A673 (cell line): Measurements from ENCODE around the gene HELZ2. TPM values are rescaled to one million over a fixed set of nuclear protein-coding genes. Genes with fewer than 3 reads are reported as not detected.

Experiments
- BruUV-seq: library from RNA; stranded (reverse); fragments of 400-500 nt; replicated peaks from 2 replicates; lab custom pipeline; 2021; lab: Mats Ljungman, UMichigan
- CTCF ChIA-PET: fragments of 300-600 bp; sonication (Branson Sonifier 250); formaldehyde crosslinking; loops from one replicate; lab custom pipeline; 2022; ENCODE audit warnings: antibody characterized with exemption; lab: Charles Lee
- POLR2A ChIA-PET: fragments of 300-600 bp; sonication (Branson Sonifier 250); formaldehyde crosslinking; loops from one replicate; lab custom pipeline; 2022; ENCODE audit warnings: antibody characterized with exemption; ENCODE audit not compliant: low non-redundant PET; lab: Charles Lee
- DNase-seq: peaks from one replicate; pipeline ENCODE4 v3.0.0-alpha.2; 2015; ENCODE audit warnings: low spot score
- H3K27ac ChIP-seq: fragments of 200-600 bp; sonication (generic); 2 replicates; pipeline ENCODE4 v1.5.1; 2016; ENCODE audit warnings: mixed run types, low read depth, mild to moderate bottlenecking, mixed read lengths, antibody characterized with exemption, low read length; ENCODE audit not compliant: poor library complexity, severe bottlenecking
- H3K27me3 ChIP-seq: fragments of 200-600 bp; sonication (generic); replicated peaks from 2 replicates; pipeline ENCODE4 v1.6.1; 2017; ENCODE audit warnings: mixed run types, low read depth, mild to moderate bottlenecking, mixed read lengths, antibody characterized with exemption, low read length; ENCODE audit not compliant: insufficient read depth, poor library complexity
- H3K36me3 ChIP-seq: fragments of 200-600 bp; sonication (generic); 2 replicates; pipeline ENCODE4 v1.6.1; 2016; ENCODE audit warnings: mixed run types, mild to moderate bottlenecking, mixed read lengths, antibody characterized with exemption, low read length; ENCODE audit not compliant: insufficient read depth, poor library complexity, severe bottlenecking
- H3K4me1 ChIP-seq: fragments of 200-600 bp; sonication (generic); 2 replicates; pipeline ENCODE4 v1.6.1; 2017; ENCODE audit warnings: mixed run types, mild to moderate bottlenecking, mixed read lengths, antibody characterized with exemption, low read length; ENCODE audit not compliant: insufficient read depth, poor library complexity, severe bottlenecking
- H3K4me3 ChIP-seq: fragments of 200-600 bp; sonication (generic); 2 replicates; pipeline ENCODE4 v1.5.1; 2016; ENCODE audit warnings: low read depth, mixed run types, mild to moderate bottlenecking, mixed read lengths, low read length; ENCODE audit not compliant: poor library complexity, severe bottlenecking
- H3K9me3 ChIP-seq: fragments of 200-600 bp; sonication (generic); 2 replicates; pipeline ENCODE4 v1.6.1; 2016; ENCODE audit warnings: mixed run types, low read depth, mild to moderate bottlenecking, mixed read lengths, antibody characterized with exemption, low read length; ENCODE audit not compliant: poor library complexity, severe bottlenecking
- CTCF ChIP-seq: fragments of 300-800, 200-600 bp; sonication (generic); conservative IDR thresholded peaks from 2 replicates; pipeline ENCODE4 v1.5.1; 2017; ENCODE audit warnings: low read depth, mild to moderate bottlenecking, antibody characterized with exemption, low read length, moderate library complexity, mixed read lengths
- EZH2 ChIP-seq: fragments of 200-600 bp; sonication (generic); IDR thresholded peaks from 2 replicates; pipeline ENCODE4 v1.6.1; 2017; ENCODE audit warnings: borderline replicate concordance, low read depth, mild to moderate bottlenecking, mixed read lengths, antibody characterized with exemption, low read length; ENCODE audit not compliant: poor library complexity, severe bottlenecking
- intact Hi-C: fragments of 100-400 bp; cut with micrococcal nuclease; formaldehyde crosslinking; loops from one replicate; pipeline ENCODE4 v1.10.0; 2022; ENCODE audit not compliant: unreplicated experiment
- total RNA-seq: library from RNA; stranded (reverse); gene quantifications from 2 replicates; pipeline ENCODE4 v1.2.3, GENCODE V29; 2021

Gene HELZ2
- total RNA-seq, 1 experiment from 2014 or later: 21.0 TPM

DNA sequence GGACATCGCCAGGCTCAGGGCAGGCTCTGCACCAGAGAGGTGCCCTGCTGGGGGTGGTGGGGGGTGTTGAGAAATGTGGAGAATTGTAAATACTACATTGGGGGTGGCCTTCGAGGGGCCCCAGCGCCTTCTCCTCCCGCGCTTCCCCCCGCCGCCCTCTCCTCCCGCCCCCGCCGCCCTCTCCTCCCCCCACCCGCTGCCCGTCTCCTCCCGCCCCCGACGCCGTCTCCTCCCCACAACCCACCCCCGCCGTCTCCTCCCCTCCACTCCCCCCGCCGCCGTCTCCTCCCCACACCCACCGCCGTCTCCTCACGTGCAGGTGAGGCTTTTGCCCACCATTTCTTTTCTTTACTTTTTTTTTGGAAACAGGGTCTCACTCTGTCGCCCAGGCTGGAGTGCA lies 25.0 kb downstream of the HELZ2 start:
- ChIA-PET POLR2A (no interaction called here), CTCF (no interaction called here)

GRCh38 chr20:63548542-63548941 lies 25.5 kb downstream of the HELZ2 start:
- TF ChIP-seq CTCF (no peak), EZH2 (no peak)
- Histone ChIP-seq H3K9me3 (no peaks in the 10 kb centered on the region), H3K27me3 (peaks cover 48% of the 10 kb centered on the region), H3K4me1 (peaks cover 6% of the 10 kb centered on the region), H3K4me3 (no peak overlapping the region), H3K27ac (no peak overlapping the region), H3K36me3 (no peaks in the 10 kb centered on the region)
- no TSS peak for BruUV-seq
- ChIA-PET CTCF (no interaction called here), POLR2A (no interaction called here)
- intact Hi-C loops: no loop called here
- DNase-seq: no peak

More for the DNA sequence above, 25.0 kb downstream of the HELZ2 start:
- intact Hi-C loops: no loop called here
- BruUV-seq: no TSS peak
- no peak for TF ChIP-seq EZH2
- TF ChIP-seq CTCF: no peak
- Histone ChIP-seq H3K4me1 (peaks cover 11% of the 10 kb centered on the region), H3K27ac (no peak overlapping the region), H3K36me3 (no peaks in the 10 kb centered on the region), H3K4me3 (no peak overlapping the region), H3K27me3 (peaks cover 48% of the 10 kb centered on the region), H3K9me3 (no peaks in the 10 kb centered on the region)
- DNase-seq: no peak

GRCh38 chr20:63547725-63548480 lies 26.1 kb downstream of the HELZ2 start, which contains the start of gene SRMS:
SRMS (minus strand) TSS chr20:63547749; CDS start chr20:63547463, 286 bp downstream.
- POLR2A ChIA-PET: no interaction called here
- peaks cover 4% of the 10 kb centered on the region for H3K4me1 ChIP-seq
- no TSS peak for BruUV-seq
- no peak within 1 kb of the TSS for H3K4me3 ChIP-seq
- no peak within 1 kb of the TSS for H3K27ac ChIP-seq
- H3K36me3 ChIP-seq: no peaks in the 10 kb centered on the region
- peaks cover 48% of the 10 kb centered on the region for H3K27me3 ChIP-seq
- intact Hi-C loops: no loop called here
- no peaks in the 10 kb centered on the region for H3K9me3 ChIP-seq
- no peak for DNase-seq
- no peak for TF ChIP-seq CTCF
- TF ChIP-seq EZH2: no peak
- CTCF ChIA-PET: no interaction called here
